NCI-H2029 treated with DMSO at 0.1 percent for 48 hours (cell line): ENCODE results near the gene BORCS5.
"Not testable (repeated sequence)": the region's sequence is repeated elsewhere in the genome, so short reads cannot be mapped to it uniquely, and the experiment has no call there.

Experiments
- DNase-seq: peaks from one replicate; lab custom pipeline; 2025; lab: John Stamatoyannopoulos, UW

BORCS5 gene

GRCh38 chr12:12356896-12357718 lies at the start of gene BORCS5:
TSS of gene BORCS5 (plus strand) at chr12:12357078. CDS start at chr12:12357452, 374 bp downstream.
- DNase-seq, result peak; percentile 71

GRCh38 chr12:12310695-12311094 lies 46.2 kb upstream of the BORCS5 start:
- not testable (repeated sequence) for DNase-seq

- no peak for DNase-seq
Observed at GRCh38 chr12:12315838-12316237, 41.0 kb upstream of the BORCS5 start.

- no peak for DNase-seq
Observed at GRCh38 chr12:12319451-12320183, 37.3 kb upstream of the BORCS5 start.

GRCh38 chr12:12323118-12323517 lies 33.8 kb upstream of the BORCS5 start:
- DNase-seq, result no peak

GRCh38 chr12:12323591-12323990 lies 33.3 kb upstream of the BORCS5 start:
- DNase-seq, result no peak

GRCh38 chr12:12326262-12326661 lies 30.6 kb upstream of the BORCS5 start:
- no peak for DNase-seq

GRCh38 chr12:12327802-12328201 lies 29.1 kb upstream of the BORCS5 start:
- DNase-seq, result peak; percentile 80

GRCh38 chr12:12331244-12331771 lies 25.6 kb upstream of the BORCS5 start:
- no peak for DNase-seq

- no peak for DNase-seq
Observed at GRCh38 chr12:12331896-12332295, 25.0 kb upstream of the BORCS5 start.

GRCh38 chr12:12333407-12334366 lies 23.2 kb upstream of the BORCS5 start:
- peak; percentile 95 for DNase-seq

- peak; percentile 89 for DNase-seq
Observed at GRCh38 chr12:12334367-12335040, 22.4 kb upstream of the BORCS5 start.

GRCh38 chr12:12336049-12336411 lies 20.8 kb upstream of the BORCS5 start:
- no peak for DNase-seq

GRCh38 chr12:12336511-12336910 lies 20.4 kb upstream of the BORCS5 start:
- DNase-seq, result no peak

GRCh38 chr12:12338527-12339168 lies 18.2 kb upstream of the BORCS5 start:
- DNase-seq, result no peak

- peak; percentile 40 for DNase-seq
Observed at GRCh38 chr12:12349711-12350665, 6.9 kb upstream of the BORCS5 start, which contains the start of gene MANSC1. TSS of gene MANSC1 (minus strand) at chr12:12350242. CDS start at chr12:12343314, 6,928 bp downstream.

GRCh38 chr12:12350868-12351463 lies 5.9 kb upstream of the BORCS5 start:
- DNase-seq, result no peak

- not testable (repeated sequence) for DNase-seq
Observed at GRCh38 chr12:12351468-12352185, 5.3 kb upstream of the BORCS5 start.
